Erythroblast (primary cell): ENCODE measurements around the gene LHFPL3.

Experiments
- GATA1 ChIP-seq: IDR thresholded peaks from 2 replicates; pipeline ENCODE4 v1.6.1; 2011; ENCODE audit warnings: low read depth, mild to moderate bottlenecking, control low read depth, low read length, moderate library complexity
- POLR2A ChIP-seq: IDR thresholded peaks from 2 replicates; pipeline ENCODE4 v1.6.1; 2011; ENCODE audit warnings: mild to moderate bottlenecking, low read length

GRCh38 chr7:104901240-104901619, 572.8 kb downstream of the LHFPL3 start:
- TF ChIP-seq POLR2A, result no peak
- no peak for TF ChIP-seq GATA1
